ENCODE measurements around the gene OSTM1.
"Not testable (repeated sequence)": the region's sequence is repeated elsewhere in the genome, so short reads cannot be mapped to it uniquely, and the experiment has no call there.

OSTM1 gene

GRCh38 chr6:108027056-108027455 is 47.5 kb downstream of the OSTM1 start:
- TF ChIP-seq, protein P1, sequence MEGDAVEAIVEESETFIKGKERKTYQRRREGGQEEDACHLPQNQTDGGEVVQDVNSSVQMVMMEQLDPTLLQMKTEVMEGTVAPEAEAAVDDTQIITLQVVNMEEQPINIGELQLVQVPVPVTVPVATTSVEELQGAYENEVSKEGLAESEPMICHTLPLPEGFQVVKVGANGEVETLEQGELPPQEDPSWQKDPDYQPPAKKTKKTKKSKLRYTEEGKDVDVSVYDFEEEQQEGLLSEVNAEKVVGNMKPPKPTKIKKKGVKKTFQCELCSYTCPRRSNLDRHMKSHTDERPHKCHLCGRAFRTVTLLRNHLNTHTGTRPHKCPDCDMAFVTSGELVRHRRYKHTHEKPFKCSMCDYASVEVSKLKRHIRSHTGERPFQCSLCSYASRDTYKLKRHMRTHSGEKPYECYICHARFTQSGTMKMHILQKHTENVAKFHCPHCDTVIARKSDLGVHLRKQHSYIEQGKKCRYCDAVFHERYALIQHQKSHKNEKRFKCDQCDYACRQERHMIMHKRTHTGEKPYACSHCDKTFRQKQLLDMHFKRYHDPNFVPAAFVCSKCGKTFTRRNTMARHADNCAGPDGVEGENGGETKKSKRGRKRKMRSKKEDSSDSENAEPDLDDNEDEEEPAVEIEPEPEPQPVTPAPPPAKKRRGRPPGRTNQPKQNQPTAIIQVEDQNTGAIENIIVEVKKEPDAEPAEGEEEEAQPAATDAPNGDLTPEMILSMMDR (IDR thresholded peaks at IDR 0.05; ENCODE audit: low read depth, low read length) = no peak
- no peak for DNase-seq (ENCODE audit: extremely low read depth, low read depth)

DNA sequence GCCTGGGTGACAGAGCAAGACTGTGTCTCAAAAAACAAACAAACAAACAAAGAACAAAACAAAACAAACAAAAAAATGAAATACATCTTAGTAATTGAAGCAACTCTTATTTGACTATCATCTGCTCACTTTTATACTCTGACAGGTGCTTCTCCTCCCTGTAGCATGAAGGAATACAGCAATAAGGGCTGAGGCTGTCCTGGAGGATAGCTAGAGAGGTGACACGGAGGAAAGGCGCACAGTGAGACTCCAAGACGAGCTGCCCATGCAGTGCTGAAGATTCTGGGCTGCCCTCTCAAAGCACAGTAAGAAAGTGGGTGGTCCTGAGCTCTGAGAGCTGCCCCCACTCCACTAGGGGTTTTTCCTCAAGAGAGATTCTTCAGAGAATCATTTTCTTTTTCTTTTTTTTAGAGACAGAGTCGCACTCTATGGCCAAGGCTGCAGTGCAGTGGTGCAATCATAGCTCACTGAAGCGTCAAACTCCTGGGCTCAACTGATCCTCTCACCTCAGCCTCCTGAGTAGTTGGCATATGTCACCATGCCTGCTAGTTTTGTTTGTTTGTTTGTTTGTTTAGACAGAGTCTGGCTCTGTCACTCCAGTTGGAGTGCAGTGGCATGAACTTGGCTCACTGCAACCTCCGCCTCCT is 50.0 kb downstream of the OSTM1 start:
- TF ChIP-seq, protein P1 (IDR thresholded peaks at IDR 0.05; ENCODE audit: low read depth, low read length) = no peak
- no peak for DNase-seq (ENCODE audit: extremely low read depth, low read depth)

DNA sequence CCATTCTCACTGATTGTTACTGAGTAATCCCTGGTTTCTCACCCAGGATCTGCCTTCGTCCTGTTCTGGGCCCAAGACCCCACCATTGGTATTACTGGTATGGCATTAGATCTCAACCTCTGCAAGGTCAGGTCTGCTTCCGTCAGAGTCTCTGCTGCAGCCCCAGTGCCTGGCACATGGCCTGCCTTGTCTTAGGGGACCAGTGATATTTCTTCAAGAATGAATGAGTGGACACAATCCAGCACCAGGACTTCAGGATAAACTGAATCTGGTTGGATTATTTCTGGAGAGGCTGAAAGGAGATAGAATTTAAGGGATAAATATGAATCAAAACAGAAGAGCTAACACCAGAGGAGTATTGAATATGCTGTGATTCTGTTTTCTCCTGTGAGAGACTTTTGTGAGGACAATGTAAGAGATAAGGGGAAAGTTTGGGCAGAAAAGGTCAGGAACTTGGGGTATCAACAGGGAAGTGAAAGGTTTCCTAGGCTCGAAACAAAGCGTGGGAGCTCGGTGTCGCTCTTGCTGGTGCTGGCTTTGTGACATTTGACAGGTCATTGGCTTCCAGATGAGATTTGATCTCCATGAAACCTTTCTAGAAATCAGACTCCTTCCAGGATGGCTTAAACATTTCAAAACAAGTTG is 53.9 kb downstream of the OSTM1 start:
- TF ChIP-seq, protein P1 (IDR thresholded peaks at IDR 0.05; ENCODE audit: low read depth, low read length) = no peak
- DNase-seq (ENCODE audit: extremely low read depth, low read depth) = no peak

- not testable (repeated sequence) for DNase-seq (ENCODE audit: extremely low read depth, low read depth)
These were observed 58.3 kb downstream of the OSTM1 start for GRCh38 chr6:108016283-108016682.

GRCh38 chr6:108013787-108014439 is 60.6 kb downstream of the OSTM1 start:
- no peak for DNase-seq (ENCODE audit: extremely low read depth, low read depth)
- TF ChIP-seq, protein P1 (IDR thresholded peaks at IDR 0.05; ENCODE audit: low read depth, low read length) = no peak

- TF ChIP-seq, protein P1 (IDR thresholded peaks at IDR 0.05; ENCODE audit: low read depth, low read length) = no peak
- DNase-seq (ENCODE audit: extremely low read depth, low read depth) = no peak
These were observed 64.6 kb downstream of the OSTM1 start for GRCh38 chr6:108009894-108010293.

DNA sequence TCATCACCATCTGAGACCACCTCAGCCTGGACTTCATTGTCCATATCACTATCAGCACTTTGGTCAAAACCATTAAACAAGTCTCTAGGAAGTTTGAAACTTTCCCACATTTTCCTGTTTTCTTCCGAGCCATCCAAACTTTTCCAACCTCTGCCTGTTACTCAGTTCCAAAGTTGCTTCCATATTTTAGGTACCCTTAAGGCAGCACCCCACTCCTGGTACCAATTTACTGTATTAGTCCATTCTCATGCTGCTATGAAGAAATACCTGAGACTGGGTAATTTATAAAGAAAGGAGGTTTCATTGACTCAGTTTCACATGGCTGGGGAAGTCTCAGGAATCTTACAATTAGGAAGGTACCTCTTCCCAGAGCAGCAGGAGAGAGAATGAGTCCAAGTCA is 65.3 kb downstream of the OSTM1 start:
- DNase-seq (ENCODE audit: extremely low read depth, low read depth) = not testable (repeated sequence)

DNA sequence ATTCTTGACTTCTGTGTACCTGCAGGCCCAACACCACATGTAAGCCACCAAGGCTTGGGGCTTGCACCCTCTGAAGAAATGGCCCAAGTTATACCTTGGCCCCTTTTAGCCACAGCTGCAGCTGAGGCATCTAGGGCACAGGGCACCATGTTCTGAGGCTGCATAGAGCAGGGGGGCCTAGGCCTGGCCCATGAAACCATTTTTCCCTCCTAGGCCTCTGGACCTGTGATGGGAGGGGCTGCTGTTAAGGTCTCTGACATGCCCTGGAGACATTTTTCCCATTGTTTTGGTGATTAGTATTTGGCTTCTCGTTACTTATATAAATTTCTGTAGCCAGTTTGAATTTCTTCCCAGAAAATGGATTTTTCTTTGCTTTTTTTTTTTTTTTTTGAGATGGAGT is 66.2 kb downstream of the OSTM1 start:
- no peak for DNase-seq (ENCODE audit: extremely low read depth, low read depth)

More for the DNA sequence above, 66.2 kb downstream of the OSTM1 start:
- TF ChIP-seq, protein P1 (IDR thresholded peaks at IDR 0.05; ENCODE audit: low read depth, low read length) = no peak

Data from AG09319 (cell line).